HUES6 (cell line): Measurements from ENCODE around the gene DCP1B.
"Not testable (repeated sequence)": the region's sequence is repeated elsewhere in the genome, so short reads cannot be mapped to it uniquely, and the experiment has no call there.

Experiments
- H3K27ac ChIP-seq: 2 replicates; pipeline ENCODE4 v1.7.0; 2013; ENCODE audit warnings: low read depth, mild to moderate bottlenecking, low read length, inconsistent platforms
- H3K27me3 ChIP-seq: 2 replicates; pipeline ENCODE4 v1.6.1; 2013; ENCODE audit warnings: low read length; ENCODE audit not compliant: control insufficient read depth, insufficient read depth
- H3K36me3 ChIP-seq: 2 replicates; pipeline ENCODE4 v1.6.1; 2013; ENCODE audit warnings: low read length; ENCODE audit not compliant: control insufficient read depth, insufficient read depth
- H3K4me1 ChIP-seq: 2 replicates; pipeline ENCODE4 v1.6.1; 2013; ENCODE audit warnings: low read length; ENCODE audit not compliant: control insufficient read depth, insufficient read depth
- H3K4me3 ChIP-seq: 2 replicates; pipeline ENCODE4 v1.5.1; 2013; ENCODE audit warnings: low read depth, low read length
- H3K9ac ChIP-seq: one replicate; pipeline ENCODE4 v1.6.1; 2013; ENCODE audit warnings: mild to moderate bottlenecking, low read length
- H3K9me3 ChIP-seq: 2 replicates; pipeline ENCODE4 v1.6.1; 2013; ENCODE audit warnings: low read depth, low read length; ENCODE audit not compliant: control insufficient read depth, insufficient read depth

DCP1B gene

GRCh38 chr12:1946296-1946695 is 58.0 kb downstream of the DCP1B start:
- no peaks in the 10 kb centered on the region for H3K27me3 ChIP-seq

DNA sequence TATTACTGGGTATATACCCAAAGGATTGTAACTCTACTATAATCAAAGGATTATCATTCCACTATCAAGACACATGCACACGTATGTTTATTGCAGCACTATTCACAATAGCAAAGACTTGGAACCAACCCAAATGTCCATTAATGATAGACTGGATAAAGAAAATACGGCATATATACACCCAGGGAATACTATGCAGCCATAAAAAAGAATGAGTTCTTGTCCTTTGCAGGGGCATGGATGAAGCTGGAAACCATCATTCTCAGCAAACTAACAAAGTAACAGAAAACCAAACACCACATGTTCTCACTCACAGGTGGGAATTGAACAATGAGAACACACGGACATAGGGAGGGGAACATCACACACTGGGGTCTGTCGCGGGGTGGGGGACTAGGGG is 58.8 kb downstream of the DCP1B start:
- not testable (repeated sequence) for H3K4me3 ChIP-seq, H3K27me3 ChIP-seq, H3K9me3 ChIP-seq, H3K27ac ChIP-seq, H3K4me1 ChIP-seq, H3K9ac ChIP-seq
- peaks cover 48% of the 10 kb centered on the region for H3K36me3 ChIP-seq

More at GRCh38 chr12:1946296-1946695, 58.0 kb downstream of the DCP1B start:
- Histone ChIP-seq H3K9me3 (no peaks in the 10 kb centered on the region), H3K36me3 (peaks cover 53% of the 10 kb centered on the region), H3K27ac (no peak overlapping the region), H3K4me1 (peaks cover 3% of the 10 kb centered on the region; the same call in 1 of the 2 replicates), H3K4me3 (no peak overlapping the region), H3K9ac (no peak overlapping the region)

GRCh38 chr12:1939801-1940607 is 64.3 kb downstream of the DCP1B start:
- H3K9me3 ChIP-seq, result no peaks in the 10 kb centered on the region
- no peak overlapping the region for H3K4me3 ChIP-seq
- no peaks in the 10 kb centered on the region for H3K27me3 ChIP-seq
- H3K4me1 ChIP-seq, result peaks cover 4% of the 10 kb centered on the region; the same call in 1 of the 2 replicates
- no peak overlapping the region for H3K27ac ChIP-seq
- no peak overlapping the region for H3K9ac ChIP-seq
- peaks cover 6% of the 10 kb centered on the region; the same call in 1 of the 2 replicates for H3K36me3 ChIP-seq

DNA sequence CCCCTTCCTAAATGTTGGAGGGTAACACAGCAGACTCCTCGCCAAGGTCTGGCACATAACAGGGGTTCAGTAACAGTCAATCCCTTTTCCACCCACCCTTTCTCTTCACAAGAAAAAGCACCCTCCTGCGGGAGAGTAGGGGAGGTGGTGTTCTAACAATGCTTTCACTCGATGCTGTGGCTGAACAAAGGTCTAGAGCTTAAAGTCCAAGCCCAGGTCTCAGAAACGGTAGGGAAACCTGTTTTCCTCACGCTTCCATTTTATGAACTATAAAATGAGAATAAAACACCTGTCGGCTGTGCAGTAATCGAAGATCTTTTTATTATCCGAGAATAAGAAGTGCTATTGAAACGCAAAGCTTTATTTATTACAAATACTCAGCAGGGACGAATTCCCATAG is 64.9 kb downstream of the DCP1B start:
- H3K27me3 ChIP-seq, result no peaks in the 10 kb centered on the region
- no peak overlapping the region for H3K9ac ChIP-seq
- peaks cover 4% of the 10 kb centered on the region; the same call in 1 of the 2 replicates for H3K4me1 ChIP-seq
- peaks cover 6% of the 10 kb centered on the region; the same call in 1 of the 2 replicates for H3K36me3 ChIP-seq
- H3K27ac ChIP-seq, result no peak overlapping the region
- no peaks in the 10 kb centered on the region for H3K9me3 ChIP-seq
- no peak overlapping the region for H3K4me3 ChIP-seq

DNA sequence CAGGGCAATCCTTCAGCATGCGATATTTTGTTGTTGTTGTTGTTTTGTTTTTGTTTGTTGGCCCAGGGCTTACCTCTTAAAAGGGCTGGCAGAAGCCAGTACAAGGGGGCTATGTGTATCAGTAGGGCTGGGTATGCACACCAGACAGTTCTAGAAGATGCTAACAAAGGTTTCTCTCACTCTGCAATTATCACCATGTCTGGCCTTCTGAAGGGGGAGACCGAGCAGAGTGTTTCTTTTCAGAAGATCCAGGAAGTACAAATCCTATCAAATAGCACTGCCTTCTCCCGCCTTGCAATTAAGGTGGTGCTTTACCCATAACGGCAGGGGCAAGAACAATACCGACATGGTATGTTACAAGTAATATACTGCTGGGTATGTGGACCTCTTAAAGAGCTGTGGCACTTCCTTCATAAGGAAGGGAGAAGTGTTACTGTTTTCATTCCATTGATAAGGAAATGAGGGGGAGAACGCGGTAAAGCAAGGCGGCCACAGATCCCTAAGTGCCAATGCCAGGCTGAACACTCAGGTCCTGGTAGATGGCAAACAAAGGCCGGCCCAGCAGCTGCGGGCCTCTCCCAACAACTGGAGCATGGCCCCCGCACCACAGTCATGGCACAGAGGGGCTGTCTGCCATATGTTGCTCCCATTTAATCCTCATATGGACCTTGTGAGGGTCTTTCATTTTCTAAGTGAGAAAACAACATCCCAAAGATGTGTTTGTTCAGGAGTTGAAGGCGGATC is 66.6 kb downstream of the DCP1B start:
- Histone ChIP-seq H3K4me3 (no peak overlapping the region), H3K36me3 (peaks cover 6% of the 10 kb centered on the region; the same call in 1 of the 2 replicates), H3K4me1 (peaks cover 4% of the 10 kb centered on the region; the same call in 1 of the 2 replicates), H3K9me3 (no peaks in the 10 kb centered on the region), H3K9ac (no peak overlapping the region), H3K27ac (no peak overlapping the region), H3K27me3 (no peaks in the 10 kb centered on the region)

DNA sequence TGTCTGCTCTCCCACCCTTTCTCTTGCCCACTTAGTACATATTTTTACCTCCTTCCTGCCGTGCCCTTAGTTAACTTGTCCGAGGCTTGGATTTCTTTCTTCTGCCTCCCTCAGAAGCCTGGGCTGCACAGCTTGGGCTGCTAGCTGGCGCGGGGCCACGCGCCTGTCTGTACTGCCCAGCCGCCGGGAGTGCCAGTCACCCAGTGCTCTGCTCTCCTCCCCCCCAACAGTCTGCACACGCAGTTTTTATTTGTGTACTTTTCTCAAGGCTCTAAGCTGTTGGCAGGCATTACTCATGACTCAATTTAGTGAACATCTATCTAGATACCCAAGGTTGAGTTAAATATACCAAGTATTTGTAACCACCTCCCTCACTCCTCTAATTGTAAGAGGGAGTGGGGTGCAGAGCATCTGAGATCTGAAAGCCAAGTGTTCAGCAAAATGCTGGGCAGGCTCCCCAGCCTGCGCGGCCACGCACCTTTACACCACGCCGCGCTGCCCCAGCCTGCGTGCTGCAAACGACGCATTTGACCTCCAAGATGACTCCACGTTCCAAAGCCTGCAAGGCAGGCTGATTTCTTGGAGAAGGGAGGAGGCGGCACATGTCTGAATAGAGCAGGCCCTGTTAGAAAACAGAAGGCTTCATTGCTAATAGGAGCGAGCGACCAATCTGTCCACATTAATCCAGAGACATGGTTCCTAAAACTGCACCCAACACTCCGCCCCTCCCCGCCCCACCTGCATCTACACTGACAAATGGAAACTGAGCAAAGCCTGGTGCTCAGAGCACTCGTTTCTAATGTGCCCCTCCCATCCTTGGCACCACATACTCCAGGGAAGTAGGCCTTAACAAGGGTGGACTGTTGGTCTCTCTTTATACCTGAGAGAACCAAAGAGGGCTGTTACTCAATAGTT is 67.6 kb downstream of the DCP1B start:
- H3K9ac ChIP-seq, result no peak overlapping the region
- peaks cover 4% of the 10 kb centered on the region; the same call in 1 of the 2 replicates for H3K4me1 ChIP-seq
- peaks cover 6% of the 10 kb centered on the region; the same call in 1 of the 2 replicates for H3K36me3 ChIP-seq
- no peak overlapping the region for H3K4me3 ChIP-seq
- H3K27ac ChIP-seq, result no peak overlapping the region
- no peaks in the 10 kb centered on the region for H3K27me3 ChIP-seq
- H3K9me3 ChIP-seq, result no peaks in the 10 kb centered on the region

GRCh38 chr12:1935700-1936378 is 68.4 kb downstream of the DCP1B start:
- Histone ChIP-seq H3K9ac (no peak overlapping the region), H3K27me3 (no peaks in the 10 kb centered on the region), H3K4me3 (no peak overlapping the region), H3K9me3 (no peaks in the 10 kb centered on the region), H3K4me1 (peaks cover 4% of the 10 kb centered on the region; the same call in 1 of the 2 replicates), H3K27ac (no peak overlapping the region), H3K36me3 (peaks cover 6% of the 10 kb centered on the region; the same call in 1 of the 2 replicates)

GRCh38 chr12:1935242-1935641 is 69.0 kb downstream of the DCP1B start:
- Histone ChIP-seq H3K9me3 (no peaks in the 10 kb centered on the region), H3K27ac (no peak overlapping the region), H3K4me3 (no peak overlapping the region), H3K27me3 (no peaks in the 10 kb centered on the region), H3K36me3 (peaks cover 6% of the 10 kb centered on the region; the same call in 1 of the 2 replicates), H3K4me1 (peaks cover 4% of the 10 kb centered on the region; the same call in 1 of the 2 replicates), H3K9ac (no peak overlapping the region)

DNA sequence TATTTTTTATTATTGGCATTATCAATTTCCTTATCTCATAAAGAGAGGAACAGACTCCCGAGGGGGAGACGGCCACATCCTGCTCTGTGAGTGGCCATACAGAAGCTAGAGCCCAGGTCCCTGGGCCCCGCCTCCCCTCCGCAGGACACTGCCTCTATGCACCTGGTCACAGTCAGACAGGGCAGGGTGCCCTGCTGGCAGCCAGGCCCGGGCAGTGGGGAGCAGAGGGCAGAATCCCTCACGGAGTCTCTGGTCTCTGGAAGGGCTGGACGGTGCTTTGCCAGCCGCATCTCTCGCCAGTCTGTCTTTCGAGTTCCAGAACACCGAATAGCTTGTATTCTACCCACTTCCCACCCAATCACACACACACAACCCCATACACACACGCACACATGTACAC is 69.4 kb downstream of the DCP1B start:
- Histone ChIP-seq H3K27me3 (no peaks in the 10 kb centered on the region), H3K9ac (no peak overlapping the region), H3K27ac (no peak overlapping the region), H3K4me1 (peaks cover 3% of the 10 kb centered on the region; the same call in 1 of the 2 replicates), H3K4me3 (no peak overlapping the region), H3K36me3 (peaks cover 6% of the 10 kb centered on the region; the same call in 1 of the 2 replicates), H3K9me3 (no peaks in the 10 kb centered on the region)

- H3K36me3 ChIP-seq, result peaks cover 6% of the 10 kb centered on the region; the same call in 1 of the 2 replicates
- no peaks in the 10 kb centered on the region for H3K27me3 ChIP-seq
- H3K4me3 ChIP-seq, result no peak overlapping the region
- H3K9ac ChIP-seq, result no peak overlapping the region
- no peaks in the 10 kb centered on the region for H3K9me3 ChIP-seq
- no peak overlapping the region for H3K27ac ChIP-seq
- H3K4me1 ChIP-seq, result no peaks in the 10 kb centered on the region
Observed at GRCh38 chr12:1934068-1934467, 70.2 kb downstream of the DCP1B start.
